ENCODE measurements around the gene CCDC82.
A peak's percentile ranks its signal among the peaks of the same experiment; 100 is the strongest.

The CCDC82 gene

GRCh38 chr11:96341211-96342013 is 48.3 kb downstream of the CCDC82 start:
- H3K9me3 ChIP-seq, result no peaks in the 10 kb centered on the region
- no peaks in the 10 kb centered on the region for H3K36me3 ChIP-seq
- no peak overlapping the region for H3K27ac ChIP-seq
- H3K27me3 ChIP-seq, result peaks cover 9% of the 10 kb centered on the region
- peaks cover 16 to 33% of the 10 kb centered on the region in 2 experiments for H3K4me1 ChIP-seq (ENCODE audit: control insufficient read depth in 1 of 2, insufficient read depth in 1 of 2, low read depth in 1 of 2, low read length in 1 of 2)
- peak overlapping the region; percentile 69 to 74 for H3K4me3 ChIP-seq (ENCODE audit: low read depth in 1 of 2, low read length in 1 of 2)
- TF ChIP-seq, protein P1, sequence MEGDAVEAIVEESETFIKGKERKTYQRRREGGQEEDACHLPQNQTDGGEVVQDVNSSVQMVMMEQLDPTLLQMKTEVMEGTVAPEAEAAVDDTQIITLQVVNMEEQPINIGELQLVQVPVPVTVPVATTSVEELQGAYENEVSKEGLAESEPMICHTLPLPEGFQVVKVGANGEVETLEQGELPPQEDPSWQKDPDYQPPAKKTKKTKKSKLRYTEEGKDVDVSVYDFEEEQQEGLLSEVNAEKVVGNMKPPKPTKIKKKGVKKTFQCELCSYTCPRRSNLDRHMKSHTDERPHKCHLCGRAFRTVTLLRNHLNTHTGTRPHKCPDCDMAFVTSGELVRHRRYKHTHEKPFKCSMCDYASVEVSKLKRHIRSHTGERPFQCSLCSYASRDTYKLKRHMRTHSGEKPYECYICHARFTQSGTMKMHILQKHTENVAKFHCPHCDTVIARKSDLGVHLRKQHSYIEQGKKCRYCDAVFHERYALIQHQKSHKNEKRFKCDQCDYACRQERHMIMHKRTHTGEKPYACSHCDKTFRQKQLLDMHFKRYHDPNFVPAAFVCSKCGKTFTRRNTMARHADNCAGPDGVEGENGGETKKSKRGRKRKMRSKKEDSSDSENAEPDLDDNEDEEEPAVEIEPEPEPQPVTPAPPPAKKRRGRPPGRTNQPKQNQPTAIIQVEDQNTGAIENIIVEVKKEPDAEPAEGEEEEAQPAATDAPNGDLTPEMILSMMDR (IDR thresholded peaks at IDR 0.05), result no peak

- Histone ChIP-seq H3K27me3 (peaks cover 9% of the 10 kb centered on the region), H3K36me3 (no peaks in the 10 kb centered on the region), H3K4me3 (ENCODE audit: low read depth in 1 of 2, low read length in 1 of 2) (no peak overlapping the region), H3K9me3 (no peaks in the 10 kb centered on the region), H3K27ac (no peak overlapping the region), H3K4me1 (ENCODE audit: control insufficient read depth in 1 of 2, insufficient read depth in 1 of 2, low read depth in 1 of 2, low read length in 1 of 2) (peaks cover 16 to 33% of the 10 kb centered on the region in 2 experiments)
- TF ChIP-seq, protein P1 (IDR thresholded peaks at IDR 0.05), result no peak
These were observed 49.2 kb downstream of the CCDC82 start for GRCh38 chr11:96340555-96340885.

DNA sequence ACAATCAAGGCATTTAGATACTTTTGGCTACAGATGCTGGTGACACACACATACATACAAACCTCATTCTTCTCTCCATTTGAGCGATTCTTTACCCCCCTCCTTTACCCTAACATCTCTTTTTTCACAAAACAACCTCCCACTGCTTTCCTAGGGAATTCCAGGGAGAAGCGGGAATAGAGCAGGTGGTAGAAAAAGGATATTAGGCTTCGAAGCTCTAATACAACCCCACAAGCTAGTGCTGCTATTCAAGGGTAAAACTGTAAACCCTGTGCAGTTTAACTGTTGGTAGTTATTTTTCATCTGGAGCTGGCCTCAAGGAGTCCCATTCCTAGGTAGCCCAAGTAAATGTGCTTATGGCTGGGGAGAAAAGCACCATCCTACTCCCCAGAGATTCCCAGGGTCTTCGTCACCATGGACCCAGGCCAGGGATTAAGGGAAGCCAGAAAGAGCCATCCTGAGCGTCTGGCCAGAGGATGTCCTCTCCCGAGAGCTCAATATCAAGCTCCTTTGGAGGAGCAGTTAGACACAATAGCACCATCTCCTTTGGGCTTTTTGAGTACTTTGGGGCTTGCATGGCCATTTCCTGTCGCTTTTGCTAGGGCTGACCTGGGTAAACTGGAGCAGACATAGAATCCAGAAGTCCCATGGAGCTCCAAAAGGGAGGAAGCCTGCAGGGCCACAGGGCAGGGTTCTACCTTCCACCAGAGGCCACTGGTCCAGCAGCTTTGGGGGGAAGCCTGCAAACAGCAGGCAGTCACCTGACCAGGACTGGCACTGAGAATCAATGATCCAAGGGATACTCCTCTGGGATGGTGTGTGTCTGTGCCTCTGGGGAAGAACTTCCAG is 49.8 kb downstream of the CCDC82 start:
- Histone ChIP-seq H3K9me3 (no peaks in the 10 kb centered on the region), H3K27me3 (peaks cover 9% of the 10 kb centered on the region), H3K4me1 (ENCODE audit: control insufficient read depth in 1 of 2, insufficient read depth in 1 of 2, low read depth in 1 of 2, low read length in 1 of 2) (peaks cover 16 to 33% of the 10 kb centered on the region in 2 experiments), H3K27ac (peak overlapping the region; percentile 51), H3K4me3 (ENCODE audit: low read depth in 1 of 2, low read length in 1 of 2) (no peak overlapping the region), H3K36me3 (no peaks in the 10 kb centered on the region)
- TF ChIP-seq, protein P1 (IDR thresholded peaks at IDR 0.05), result no peak

DNA sequence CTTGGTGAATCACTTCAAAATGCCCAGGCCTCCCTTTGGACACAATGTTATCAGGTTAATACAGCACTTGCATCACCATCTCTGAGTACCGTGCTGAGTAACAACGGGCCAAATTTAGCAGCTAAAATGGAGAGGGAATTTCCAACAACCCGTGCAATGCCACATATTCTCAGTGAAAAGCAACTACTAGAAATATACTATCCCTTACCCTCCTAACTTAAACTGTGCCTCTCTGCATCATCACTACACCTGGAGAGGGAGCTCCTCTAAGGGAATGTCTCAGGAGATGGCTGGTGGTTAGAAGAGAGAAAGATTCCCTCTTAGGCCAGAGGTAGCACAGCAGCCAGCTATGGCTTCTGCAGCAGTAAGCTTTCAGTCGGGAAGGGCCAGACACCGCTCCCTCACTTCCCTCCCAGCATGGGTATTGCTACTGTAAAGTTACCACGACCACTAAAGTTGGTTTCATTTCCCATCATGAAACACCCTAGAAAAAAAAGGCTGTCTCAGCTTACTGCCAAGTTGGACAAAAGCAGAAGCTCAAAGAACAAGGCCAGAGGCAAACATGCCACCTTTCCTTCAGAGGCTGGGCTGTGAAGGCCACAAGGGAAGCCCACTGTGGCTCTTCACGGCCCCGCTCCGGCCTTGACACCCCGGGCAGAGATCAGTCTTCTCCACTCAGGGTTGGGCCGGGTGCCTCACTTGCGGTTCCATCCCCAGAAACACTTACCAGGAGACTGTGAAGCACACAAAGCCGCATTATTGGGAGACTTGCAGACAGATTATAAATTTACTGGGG is 50.6 kb downstream of the CCDC82 start:
- Histone ChIP-seq H3K9me3 (no peaks in the 10 kb centered on the region), H3K27me3 (peaks cover 9% of the 10 kb centered on the region), H3K27ac (peak overlapping the region; percentile 51), H3K4me1 (ENCODE audit: control insufficient read depth in 1 of 2, insufficient read depth in 1 of 2, low read depth in 1 of 2, low read length in 1 of 2) (peaks cover 16 to 33% of the 10 kb centered on the region in 2 experiments), H3K4me3 (ENCODE audit: low read depth in 1 of 2, low read length in 1 of 2) (no peak overlapping the region), H3K36me3 (no peaks in the 10 kb centered on the region)
- TF ChIP-seq, protein P1 (IDR thresholded peaks at IDR 0.05), result no peak
